SW480 (cell line): Measurements from ENCODE around the gene VPS4A.

Source experiments
- DNase-seq: peaks from one replicate; pipeline ENCODE4 v3.0.0-alpha.2; 2016; ENCODE audit warnings: low spot score

The VPS4A gene

DNA sequence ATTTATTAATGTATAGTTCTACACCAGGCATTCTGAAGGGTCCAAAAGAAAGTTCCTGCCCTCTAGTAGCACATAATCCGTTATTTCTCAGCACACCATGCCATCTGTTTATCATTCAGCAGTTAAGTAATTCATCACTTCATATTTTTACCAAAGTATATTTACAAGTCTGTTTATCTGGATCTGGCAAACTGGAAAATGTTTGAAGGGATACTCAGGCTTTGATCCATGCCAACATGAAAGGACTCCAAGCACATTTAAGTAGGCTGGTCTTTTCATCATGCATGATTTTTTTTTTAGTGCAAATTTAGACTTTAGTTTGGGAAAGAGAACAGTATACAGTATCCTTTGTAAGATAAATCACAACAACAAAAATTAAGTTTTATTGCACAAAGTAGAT, 4.1 kb upstream of the VPS4A start:
- no peak for DNase-seq

DNA sequence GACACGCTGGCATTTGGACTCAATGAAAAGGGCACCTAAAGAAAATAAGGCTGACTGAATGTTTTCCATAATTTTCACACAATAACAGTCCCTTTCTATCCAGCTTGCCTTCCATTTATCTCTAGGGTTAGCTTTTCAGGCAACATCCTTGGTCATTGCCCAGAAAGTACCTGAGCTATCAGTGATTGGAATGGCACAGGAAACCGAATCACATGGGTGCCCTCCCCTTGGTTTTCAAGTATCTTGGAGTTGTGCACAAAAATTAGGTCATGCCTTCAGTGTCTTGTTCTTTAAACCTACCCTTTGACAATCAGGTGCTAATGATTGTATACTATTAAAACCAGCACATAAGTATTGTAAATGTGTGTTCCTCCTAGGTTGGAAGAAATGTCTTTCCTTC, 3.3 kb upstream of the VPS4A start:
- no peak for DNase-seq

DNA sequence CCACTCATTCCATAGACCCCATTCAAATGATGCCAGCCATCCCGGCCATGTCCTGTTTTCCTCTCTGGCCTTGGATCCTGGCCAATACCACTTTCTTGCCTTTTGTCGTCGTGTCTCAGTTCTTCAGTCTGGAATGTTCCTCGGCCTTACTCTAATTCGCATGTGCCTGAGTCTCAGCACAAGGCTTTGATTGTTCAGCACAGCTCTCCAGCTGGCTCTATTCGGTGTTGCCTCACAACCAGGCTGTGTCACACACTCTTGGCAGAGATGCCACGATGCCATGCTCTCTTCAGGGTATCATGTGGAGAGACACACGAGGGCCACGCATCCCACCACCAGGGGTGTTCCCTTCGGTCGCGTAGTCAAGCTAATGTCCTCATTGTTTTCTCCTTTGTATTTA, 1.8 kb upstream of the VPS4A start:
- no peak for DNase-seq

GRCh38 chr16:69311533-69312387, 610 bp downstream of the VPS4A start:
- DNase-seq = peak; percentile 55

DNA sequence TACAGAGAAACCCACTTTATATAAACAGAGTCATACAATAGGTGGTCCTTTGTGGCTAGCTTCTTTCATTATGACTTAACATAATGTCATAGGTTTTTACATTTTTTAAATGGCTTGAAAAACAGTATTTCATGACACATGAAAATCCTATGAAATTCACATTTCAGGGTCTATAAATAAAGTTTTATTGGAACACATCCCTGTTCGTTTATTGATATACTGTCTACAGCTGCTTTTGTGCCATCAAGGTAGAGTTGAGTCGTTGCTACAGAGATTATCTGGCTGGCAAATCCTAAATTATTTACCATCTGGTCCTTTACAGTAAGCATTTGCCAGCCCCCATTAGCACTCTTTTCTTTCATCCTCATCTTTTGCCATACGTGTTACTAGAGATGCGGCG, 2.3 kb downstream of the VPS4A start:
- DNase-seq = no peak

DNA sequence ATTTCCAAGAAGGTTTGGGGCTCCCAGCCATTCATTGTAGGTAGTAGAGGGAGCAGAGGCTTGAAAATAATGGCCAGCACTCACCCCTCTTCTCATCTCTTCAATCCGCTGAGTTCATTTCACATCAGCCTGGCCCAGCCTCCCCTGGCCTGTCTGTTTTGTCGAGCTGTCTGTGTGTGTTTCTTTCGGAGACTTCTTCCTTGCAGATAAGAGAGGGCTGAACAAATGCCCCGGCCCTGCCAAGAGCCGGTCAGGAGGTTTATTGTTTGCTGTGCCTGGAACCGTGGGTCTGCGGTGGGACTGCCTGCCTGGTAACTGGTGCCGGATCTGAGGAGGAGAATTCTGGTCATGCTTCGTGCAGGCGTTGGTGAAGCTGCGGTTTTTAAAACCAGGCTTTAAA, 3.4 kb downstream of the VPS4A start:
- no peak for DNase-seq

DNA sequence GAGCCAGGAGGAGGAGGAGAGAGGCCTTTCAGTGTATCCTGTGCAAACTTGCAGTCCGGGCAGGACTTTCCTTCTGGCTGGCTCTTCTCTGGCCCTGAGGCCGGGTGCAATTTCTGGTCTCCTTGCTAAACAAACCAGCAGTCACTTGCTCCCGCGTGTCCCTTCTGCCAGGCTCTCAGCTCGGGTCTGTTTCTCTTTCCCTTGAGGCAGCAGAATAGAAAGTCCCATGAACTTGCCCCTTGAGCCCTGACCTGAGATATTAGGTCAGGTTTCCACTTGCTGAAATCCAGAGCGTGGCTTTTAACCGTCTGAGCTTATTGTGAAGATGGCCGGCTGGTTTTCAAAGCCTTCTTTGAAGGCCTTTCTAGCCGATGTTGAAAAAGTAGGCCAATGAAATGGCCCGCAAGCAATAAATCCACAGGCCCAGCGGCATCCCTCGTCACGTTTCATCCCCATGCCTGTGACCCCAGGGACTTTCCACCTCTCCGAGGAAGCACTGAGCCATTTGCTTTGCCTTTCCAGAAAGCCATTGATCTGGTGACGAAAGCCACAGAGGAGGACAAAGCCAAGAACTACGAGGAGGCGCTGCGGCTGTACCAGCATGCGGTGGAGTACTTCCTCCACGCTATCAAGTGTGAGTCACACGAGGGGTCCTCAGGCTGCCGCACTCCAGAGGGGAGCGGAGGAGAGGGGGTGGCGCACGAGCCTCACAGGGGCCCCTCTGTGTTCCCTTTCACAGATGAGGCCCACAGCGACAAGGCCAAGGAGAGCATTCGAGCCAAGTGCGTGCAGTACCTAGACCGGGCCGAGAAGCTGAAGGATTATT, 4.5 kb downstream of the VPS4A start:
- no peak for DNase-seq

DNA sequence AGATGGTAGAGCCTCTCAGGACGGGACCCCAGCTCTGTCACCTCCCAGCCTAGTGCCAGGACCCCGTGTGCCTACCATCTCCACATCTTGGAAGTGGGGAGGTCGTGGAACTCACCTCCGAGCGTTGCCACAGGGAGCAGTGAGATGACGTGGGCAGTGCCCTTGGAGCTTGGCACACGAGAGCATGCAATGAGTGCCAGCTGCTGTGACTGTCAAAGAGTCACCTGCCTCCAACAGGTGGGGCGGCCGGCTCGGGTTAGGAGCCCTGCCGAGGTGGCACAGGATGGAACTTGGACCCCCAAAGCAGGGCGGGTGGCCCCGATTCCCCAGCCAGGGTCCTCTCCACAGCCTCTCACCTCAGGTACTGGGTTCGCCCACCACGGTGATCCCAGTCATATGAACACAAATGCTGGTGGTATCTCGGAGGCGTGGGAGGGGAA, 5.5 kb downstream of the VPS4A start:
- no peak for DNase-seq

GRCh38 chr16:69318177-69318910, 7.2 kb downstream of the VPS4A start:
- no peak for DNase-seq

DNA sequence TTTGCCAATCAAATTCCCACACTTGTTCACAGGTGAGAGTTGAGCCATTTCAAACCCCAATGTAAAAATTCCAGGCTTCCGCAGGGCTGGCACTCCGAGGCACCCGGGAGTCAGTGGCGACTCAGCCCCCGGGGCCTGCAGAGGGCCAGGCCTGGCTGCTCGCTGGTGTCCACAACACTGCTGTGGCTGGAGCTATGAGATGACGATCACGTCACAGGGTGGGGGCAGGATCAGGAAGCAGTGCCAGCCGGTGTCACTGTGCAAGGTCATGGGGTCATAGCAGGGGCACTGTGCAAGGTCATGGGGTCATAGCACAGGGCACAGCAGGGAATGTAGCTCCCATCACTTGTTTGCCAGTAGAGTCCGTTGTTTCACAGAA, 7.8 kb downstream of the VPS4A start:
- no peak for DNase-seq

DNA sequence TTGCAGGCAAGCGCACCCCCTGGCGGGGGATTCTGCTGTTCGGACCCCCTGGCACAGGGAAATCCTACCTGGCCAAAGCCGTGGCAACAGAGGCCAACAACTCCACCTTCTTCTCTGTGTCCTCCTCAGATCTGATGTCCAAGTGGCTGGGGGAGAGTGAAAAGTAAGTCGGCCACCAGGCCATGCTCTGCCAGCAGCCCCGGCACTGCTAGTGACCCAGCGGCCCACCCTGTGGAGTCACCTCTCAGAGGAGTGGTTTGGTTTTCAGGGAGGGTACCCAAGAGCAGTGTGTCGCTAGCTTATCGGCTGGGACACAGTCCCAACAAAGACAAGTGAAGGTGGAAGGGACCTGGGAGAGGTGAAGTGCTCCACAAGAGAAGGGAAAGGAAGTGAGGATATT, 8.2 kb downstream of the VPS4A start:
- no peak for DNase-seq

DNA sequence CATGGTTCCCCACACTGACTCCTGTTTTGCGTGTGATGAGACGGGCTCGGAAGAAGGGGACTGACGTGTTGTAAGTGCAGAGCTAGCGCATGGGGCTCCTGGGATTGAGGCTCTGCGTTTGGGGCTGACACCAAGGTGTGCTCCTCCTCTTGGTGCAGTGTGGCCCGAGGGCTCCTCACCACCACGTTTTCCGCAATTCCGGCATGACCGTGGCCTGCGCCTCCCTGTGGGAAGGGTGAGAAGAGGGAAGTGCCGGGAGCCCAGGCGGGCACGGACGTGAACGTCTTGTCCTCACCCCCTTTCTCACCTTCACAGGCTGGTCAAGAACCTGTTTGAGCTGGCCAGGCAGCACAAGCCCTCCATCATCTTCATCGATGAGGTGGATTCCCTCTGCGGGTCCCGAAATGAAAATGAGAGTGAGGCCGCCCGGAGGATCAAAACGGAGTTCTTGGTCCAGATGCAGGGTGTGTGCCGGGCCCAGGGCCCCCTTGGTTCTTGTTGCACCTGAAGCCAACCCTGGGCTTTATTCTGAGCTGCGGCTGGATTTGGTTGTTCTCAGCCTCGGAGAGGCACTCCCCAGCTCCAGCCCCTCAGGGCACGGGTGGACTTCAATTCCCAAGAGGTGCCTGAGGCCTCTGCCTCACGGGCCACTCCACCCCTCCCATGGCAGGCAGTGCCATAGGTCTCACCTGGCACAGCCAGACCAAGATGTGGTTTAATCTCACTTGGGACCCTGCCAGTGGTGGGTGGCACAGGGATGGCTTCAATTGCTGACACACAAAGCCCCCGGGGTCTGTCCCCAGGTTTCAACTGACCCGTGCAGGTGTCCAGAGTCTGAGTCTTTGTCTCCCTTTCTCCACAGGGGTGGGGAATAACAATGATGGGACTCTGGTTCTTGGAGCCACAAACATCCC, 8.9 kb downstream of the VPS4A start:
- DNase-seq = no peak

GRCh38 chr16:69320740-69321073, 9.6 kb downstream of the VPS4A start:
- no peak for DNase-seq

DNA sequence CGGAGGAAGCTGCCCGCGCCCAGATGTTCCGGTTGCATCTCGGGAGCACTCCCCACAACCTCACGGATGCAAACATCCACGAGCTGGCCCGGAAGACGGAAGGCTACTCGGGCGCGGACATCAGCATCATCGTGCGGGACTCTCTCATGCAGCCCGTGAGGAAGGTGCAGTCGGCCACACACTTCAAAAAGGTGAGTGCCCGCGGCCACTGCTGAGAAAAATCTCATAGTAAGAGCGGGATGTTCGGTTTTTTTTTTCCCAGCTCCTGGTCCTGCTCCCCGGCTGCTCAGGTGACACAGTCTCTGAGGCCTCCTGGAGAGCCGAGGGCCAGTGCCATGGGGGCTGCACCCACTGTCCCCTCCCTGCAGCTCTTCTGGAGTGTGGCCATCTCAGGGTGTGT, 9.9 kb downstream of the VPS4A start:
- no peak for DNase-seq

DNA sequence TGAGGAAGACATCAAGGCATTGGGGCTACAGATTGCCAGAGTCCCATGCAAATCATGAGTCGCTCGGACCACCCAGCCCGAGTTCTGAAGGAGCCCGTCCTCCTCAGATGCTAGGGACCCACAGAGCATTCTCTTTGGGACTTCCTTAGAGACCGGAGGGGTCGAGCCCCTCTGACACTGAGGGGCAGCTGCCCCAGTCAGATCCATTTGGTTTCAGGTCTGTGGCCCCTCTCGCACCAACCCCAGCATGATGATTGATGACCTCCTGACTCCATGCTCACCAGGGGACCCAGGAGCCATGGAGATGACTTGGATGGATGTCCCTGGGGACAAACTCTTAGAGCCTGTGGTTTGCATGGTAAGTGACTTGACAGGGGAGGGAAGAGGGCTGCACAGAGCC, 11.2 kb downstream of the VPS4A start:
- no peak for DNase-seq

DNA sequence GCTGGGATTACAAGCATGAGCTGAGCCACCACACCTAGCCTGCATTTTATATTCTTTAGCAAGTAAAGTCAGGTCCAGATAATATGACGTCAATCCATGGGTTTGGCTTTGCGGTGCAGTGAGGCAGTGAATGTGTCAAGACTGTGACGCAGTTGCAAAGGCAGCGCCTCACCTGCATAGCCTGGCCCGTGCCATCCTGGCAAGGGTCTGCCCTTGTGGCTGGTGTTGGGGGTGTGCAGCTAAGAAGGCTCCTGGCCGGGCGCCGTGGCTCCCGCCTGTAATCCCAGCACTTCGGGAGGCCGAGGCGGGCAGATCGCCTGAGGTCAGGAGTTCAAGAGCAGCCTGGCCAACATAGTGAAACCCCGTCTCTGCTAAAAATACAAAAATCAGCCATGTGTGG, 12.3 kb downstream of the VPS4A start:
- no peak for DNase-seq

DNA sequence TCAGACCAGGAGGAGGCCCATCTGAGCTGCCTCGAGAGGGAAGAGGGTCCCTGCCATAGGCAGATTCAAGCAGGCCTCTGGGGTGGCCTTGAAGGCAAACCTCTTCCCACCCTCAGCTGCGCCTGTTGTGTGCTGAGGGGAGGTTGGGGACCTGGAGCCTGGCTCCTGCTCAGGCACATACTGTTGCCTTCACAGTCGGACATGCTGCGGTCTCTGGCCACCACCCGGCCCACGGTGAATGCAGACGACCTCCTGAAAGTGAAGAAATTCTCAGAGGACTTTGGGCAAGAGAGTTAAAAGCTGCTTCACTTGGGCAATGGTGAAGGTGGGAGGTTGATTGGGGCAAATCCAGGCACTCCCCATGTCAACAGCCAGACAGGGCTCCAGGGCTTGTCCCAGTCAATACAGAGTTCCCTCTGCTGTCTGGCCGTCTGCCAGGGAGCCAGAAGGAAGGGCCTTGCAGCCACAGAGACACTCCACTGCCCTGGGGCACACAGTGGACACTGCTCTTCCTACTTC, 12.9 kb downstream of the VPS4A start:
- DNase-seq = no peak

DNA sequence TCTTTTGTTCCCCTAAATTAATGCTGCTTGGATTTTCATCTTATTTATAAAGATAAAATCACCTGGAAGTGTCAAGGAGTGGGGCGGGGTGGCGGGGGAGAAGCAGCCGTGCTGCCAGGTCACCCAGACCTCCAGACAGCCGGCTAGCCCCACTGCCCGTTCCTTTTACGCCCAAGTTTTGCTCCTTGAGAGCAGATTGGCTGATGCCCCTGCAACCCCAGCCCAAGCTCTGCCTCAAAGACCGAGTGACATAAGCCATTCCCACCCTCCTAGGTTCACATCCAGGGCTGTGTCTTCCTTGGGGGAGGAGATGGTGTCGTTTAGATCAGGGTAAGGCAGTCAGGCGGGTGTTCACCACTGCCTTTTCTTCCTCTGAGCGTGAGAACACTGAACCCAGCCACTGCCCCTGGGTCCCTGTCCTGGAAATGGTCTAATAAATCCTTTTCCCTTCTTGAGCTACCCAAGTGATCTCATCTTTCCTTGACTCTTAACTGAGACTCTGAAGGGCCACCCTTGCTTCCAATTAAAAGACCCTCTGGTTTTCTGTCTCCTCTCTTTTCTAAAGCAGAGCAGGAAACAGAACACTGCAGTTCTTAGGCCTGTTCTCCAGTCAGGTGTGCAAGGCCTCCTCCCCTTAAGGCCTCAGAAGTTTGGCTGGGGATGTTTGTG, 13.6 kb downstream of the VPS4A start:
- no peak for DNase-seq

DNA sequence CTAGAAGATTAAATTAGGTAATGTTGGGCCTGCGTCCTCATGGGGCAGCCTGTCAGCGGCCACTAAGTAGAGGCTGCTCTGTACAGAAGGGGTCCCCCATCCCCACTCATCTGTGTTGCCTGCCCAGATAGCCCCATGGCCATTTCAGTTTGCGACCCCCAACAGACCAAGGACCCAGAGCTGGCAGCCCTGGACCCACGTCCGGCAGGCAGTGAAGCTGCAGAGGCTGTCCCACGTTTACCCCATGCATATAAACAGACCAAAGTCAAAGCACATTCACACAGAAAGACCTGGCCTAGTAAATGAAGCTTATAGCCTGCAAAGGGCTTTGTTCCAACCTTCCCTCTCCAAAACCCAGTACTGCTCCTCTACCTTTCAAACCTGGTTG, 14.6 kb downstream of the VPS4A start:
- DNase-seq = no peak

- no peak for DNase-seq
These were observed 15.2 kb downstream of the VPS4A start for GRCh38 chr16:69326172-69326873.
